ENCODE data around the gene ANKRD13A. TPM values are rescaled to one million over a fixed set of nuclear protein-coding genes. Genes with fewer than 3 reads are reported as not detected.

Gene ANKRD13A
- total and polyA plus RNA-seq, 2 donors (not counting 1 experiment from before 2014, with no cell fraction given), result 150 to 185 TPM

DNA sequence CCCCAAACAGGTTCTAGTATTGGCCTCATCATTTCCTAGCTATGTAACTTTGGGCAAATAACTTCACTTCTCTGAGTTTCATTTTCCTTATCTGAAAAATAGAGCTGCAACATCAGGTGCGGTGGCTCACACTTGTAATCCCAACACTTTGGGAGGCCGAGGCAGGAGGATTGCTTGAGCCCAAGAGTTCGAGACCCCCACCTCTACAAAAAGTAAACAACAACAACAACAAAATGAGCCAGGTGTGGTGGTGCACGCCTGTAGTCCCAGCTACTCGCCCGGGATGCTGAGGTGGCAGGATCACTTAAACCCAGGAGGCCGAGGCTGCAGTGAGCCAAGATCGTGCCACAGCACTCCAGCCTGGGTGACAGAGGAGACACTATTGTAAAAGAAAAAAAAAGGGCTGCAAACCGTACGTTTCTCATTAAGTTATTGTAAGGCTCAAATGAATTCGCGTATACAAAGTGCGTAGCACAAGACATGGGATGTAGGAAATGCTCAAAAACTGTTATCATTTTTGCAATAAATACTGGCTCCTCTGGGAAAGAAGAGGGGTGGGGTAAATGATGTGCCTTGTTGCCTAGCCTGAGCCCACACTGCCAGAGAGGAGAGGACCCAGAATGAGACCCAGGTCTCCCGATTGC is 48.2 kb downstream of the ANKRD13A start:
- Mint-ChIP-seq H3K27me3 (no peaks in the 10 kb centered on the region), H3K27ac (peak overlapping the region; percentile 98), H3K4me3 (peak overlapping the region; percentile 91), H3K4me1 (peaks cover 51% of the 10 kb centered on the region), H3K9me3 (ENCODE audit: insufficient read depth) (no peaks in the 10 kb centered on the region)
- Histone ChIP-seq H3K4me3 (ENCODE audit: control extremely low read depth in 1 of 5, extremely low read depth in 1 of 5, insufficient read depth in 1 of 5, low read depth in 2 of 5, low read length in 4 of 5) (peak overlapping the region; percentile 66 to 95 (median 74)), H3K4me1 (ENCODE audit: control insufficient read depth in 2 of 2, insufficient read depth in 2 of 2, low read length in 2 of 2) (peaks cover 23 to 50% of the 10 kb centered on the region in 2 donors), H2AFZ (ENCODE audit: insufficient read depth, low read depth, low read length, poor library complexity, severe bottlenecking) (no peak overlapping the region), H3K27ac (ENCODE audit: low read length in 2 of 2) (peak overlapping the region in 1 of 2 donors; percentile 86), H3K36me3 (replicated peaks in 1 of 2; ENCODE audit: control extremely low read depth in 1 of 2, control insufficient read depth in 1 of 2, extremely low read depth in 1 of 2, insufficient read depth in 2 of 2, low read length in 1 of 2) (peaks cover 0 to 8% of the 10 kb centered on the region in 2 experiments), H3K79me2 (ENCODE audit: control insufficient read depth, insufficient read depth, low read length) (peaks cover 58% of the 10 kb centered on the region), H4K20me1 (ENCODE audit: control insufficient read depth, insufficient read depth, low read length, poor library complexity, severe bottlenecking) (no peaks in the 10 kb centered on the region), H3K9me3 (ENCODE audit: control extremely low read depth in 1 of 3, control insufficient read depth in 2 of 3, insufficient read depth in 1 of 3, low read length in 2 of 3) (no peaks in the 10 kb centered on the region), H3K27me3 (replicated peaks in 1 of 4; ENCODE audit: control extremely low read depth in 1 of 4, control insufficient read depth in 3 of 4, insufficient read depth in 4 of 4, low read length in 3 of 4) (no peaks in the 10 kb centered on the region), H3K4me2 (replicated peaks; ENCODE audit: low read depth, low read length, poor library complexity, severe bottlenecking) (peak overlapping the region; percentile 64), H3K9ac (ENCODE audit: low read length) (peak overlapping the region; percentile 59)
- WGBS (ENCODE audit: insufficient coverage), result 86% methylated on average over 14 of the region's 14 CpGs
- CTCF ChIA-PET, result interaction anchor here (1.2 kb wide), 1 partner anchor 35 kb away, joined by 3 read pairs; no protein-coding TSS in a partner anchor
- TF ChIP-seq EZH2 (IDR thresholded peaks at IDR 0.05; ENCODE audit: borderline replicate concordance, insufficient read depth, low read depth, low read length, poor library complexity, severe bottlenecking), result no peak
- TF ChIP-seq, protein P1, sequence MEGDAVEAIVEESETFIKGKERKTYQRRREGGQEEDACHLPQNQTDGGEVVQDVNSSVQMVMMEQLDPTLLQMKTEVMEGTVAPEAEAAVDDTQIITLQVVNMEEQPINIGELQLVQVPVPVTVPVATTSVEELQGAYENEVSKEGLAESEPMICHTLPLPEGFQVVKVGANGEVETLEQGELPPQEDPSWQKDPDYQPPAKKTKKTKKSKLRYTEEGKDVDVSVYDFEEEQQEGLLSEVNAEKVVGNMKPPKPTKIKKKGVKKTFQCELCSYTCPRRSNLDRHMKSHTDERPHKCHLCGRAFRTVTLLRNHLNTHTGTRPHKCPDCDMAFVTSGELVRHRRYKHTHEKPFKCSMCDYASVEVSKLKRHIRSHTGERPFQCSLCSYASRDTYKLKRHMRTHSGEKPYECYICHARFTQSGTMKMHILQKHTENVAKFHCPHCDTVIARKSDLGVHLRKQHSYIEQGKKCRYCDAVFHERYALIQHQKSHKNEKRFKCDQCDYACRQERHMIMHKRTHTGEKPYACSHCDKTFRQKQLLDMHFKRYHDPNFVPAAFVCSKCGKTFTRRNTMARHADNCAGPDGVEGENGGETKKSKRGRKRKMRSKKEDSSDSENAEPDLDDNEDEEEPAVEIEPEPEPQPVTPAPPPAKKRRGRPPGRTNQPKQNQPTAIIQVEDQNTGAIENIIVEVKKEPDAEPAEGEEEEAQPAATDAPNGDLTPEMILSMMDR (IDR thresholded peaks at IDR 0.05), result no peak
- POLR2A ChIA-PET, result interaction anchor here (0.6 to 0.7 kb wide), 2 partner anchors 77 to 171 kb away, joined by 3 to 6 read pairs; partner anchors contain the start of gene IFT81
- ATAC-seq (ENCODE audit: low read depth), result no peak
- DNase-seq, result no peak
- intact Hi-C loops (cut with micrococcal nuclease), result loop anchor here (10.0 kb wide), 1 partner anchor 163 kb away; the partner anchor contains the start of gene GLTP
